Measurements from ENCODE around the gene BABAM2. TPM values are rescaled to one million over a fixed set of nuclear protein-coding genes. Genes with fewer than 3 reads are reported as not detected.

Gene BABAM2
- total RNA-seq, 1 donor from 2014 or later, result 28.5 TPM

- Histone ChIP-seq H2AFZ (ENCODE audit: low read depth, low read length) (no peak overlapping the region), H3K4me2 (ENCODE audit: low read length) (no peak overlapping the region), H3K79me2 (ENCODE audit: insufficient read depth, low read length) (no peaks in the 10 kb centered on the region), H3K27me3 (ENCODE audit: insufficient read depth, low read length) (peaks cover 3% of the 10 kb centered on the region), H3K4me1 (ENCODE audit: insufficient read depth, low read length) (peaks cover 9% of the 10 kb centered on the region), H3K9ac (ENCODE audit: low read length) (no peak overlapping the region), H4K20me1 (ENCODE audit: insufficient read depth, low read length) (no peaks in the 10 kb centered on the region), H3K27ac (ENCODE audit: low read depth, low read length) (no peak overlapping the region), H3K9me3 (ENCODE audit: insufficient read depth, low read depth, low read length) (no peaks in the 10 kb centered on the region), H3K4me3 (ENCODE audit: insufficient read depth, low read depth, low read length) (no peak overlapping the region), H3K36me3 (ENCODE audit: insufficient read depth, low read length) (no peaks in the 10 kb centered on the region)
- H3K4me3 Mint-ChIP-seq (ENCODE audit: unreplicated experiment), result no peak overlapping the region
- H3K9me3 Mint-ChIP-seq (ENCODE audit: unreplicated experiment), result no peaks in the 10 kb centered on the region
- H3K36me3 Mint-ChIP-seq (ENCODE audit: low read depth, unreplicated experiment), result no peaks in the 10 kb centered on the region
- DNase-seq (ENCODE audit: low read depth) (no peak), FAIRE-seq (no peak)
- TF ChIP-seq CTCF (IDR thresholded peaks at IDR 0.05; ENCODE audit: insufficient read depth, low read depth, low read length) (no peak), EZH2 (IDR thresholded peaks at IDR 0.05; ENCODE audit: insufficient read depth, low read length) (no peak)
- H3K4me1 Mint-ChIP-seq (ENCODE audit: low read depth, unreplicated experiment), result peaks cover 16% of the 10 kb centered on the region
- peaks cover 22% of the 10 kb centered on the region for H3K27me3 Mint-ChIP-seq (ENCODE audit: low read depth, unreplicated experiment)
- peak overlapping the region; percentile 34 for H3K27ac Mint-ChIP-seq (ENCODE audit: unreplicated experiment)
Measured at GRCh38 chr2:28367667-28368356, 477.3 kb downstream of the BABAM2 start.

GRCh38 chr2:28368357-28368798, 477.8 kb downstream of the BABAM2 start:
- Histone ChIP-seq H3K36me3 (ENCODE audit: insufficient read depth, low read length) (no peaks in the 10 kb centered on the region), H2AFZ (ENCODE audit: low read depth, low read length) (no peak overlapping the region), H3K4me3 (ENCODE audit: insufficient read depth, low read depth, low read length) (no peak overlapping the region), H3K79me2 (ENCODE audit: insufficient read depth, low read length) (no peaks in the 10 kb centered on the region), H3K9me3 (ENCODE audit: insufficient read depth, low read depth, low read length) (no peaks in the 10 kb centered on the region), H4K20me1 (ENCODE audit: insufficient read depth, low read length) (no peaks in the 10 kb centered on the region), H3K4me2 (ENCODE audit: low read length) (no peak overlapping the region), H3K9ac (ENCODE audit: low read length) (no peak overlapping the region), H3K27me3 (ENCODE audit: insufficient read depth, low read length) (peaks cover 3% of the 10 kb centered on the region), H3K27ac (ENCODE audit: low read depth, low read length) (no peak overlapping the region), H3K4me1 (ENCODE audit: insufficient read depth, low read length) (peaks cover 9% of the 10 kb centered on the region)
- Mint-ChIP-seq H3K9me3 (ENCODE audit: unreplicated experiment) (no peaks in the 10 kb centered on the region), H3K36me3 (ENCODE audit: low read depth, unreplicated experiment) (no peaks in the 10 kb centered on the region), H3K4me3 (ENCODE audit: unreplicated experiment) (no peak overlapping the region), H3K27ac (ENCODE audit: unreplicated experiment) (no peak overlapping the region), H3K27me3 (ENCODE audit: low read depth, unreplicated experiment) (peaks cover 27% of the 10 kb centered on the region), H3K4me1 (ENCODE audit: low read depth, unreplicated experiment) (peaks cover 16% of the 10 kb centered on the region)
- TF ChIP-seq EZH2 (IDR thresholded peaks at IDR 0.05; ENCODE audit: insufficient read depth, low read length) (no peak), CTCF (IDR thresholded peaks at IDR 0.05; ENCODE audit: insufficient read depth, low read depth, low read length) (no peak)
- FAIRE-seq (no peak), DNase-seq (ENCODE audit: low read depth) (no peak)

GRCh38 chr2:28369358-28369757, 478.8 kb downstream of the BABAM2 start:
- no peaks in the 10 kb centered on the region for H4K20me1 ChIP-seq (ENCODE audit: insufficient read depth, low read length)
- H3K4me3 ChIP-seq (ENCODE audit: insufficient read depth, low read depth, low read length), result no peak overlapping the region
- H3K27ac ChIP-seq (ENCODE audit: low read depth, low read length), result no peak overlapping the region
- FAIRE-seq (no peak), DNase-seq (ENCODE audit: low read depth) (no peak)
- TF ChIP-seq CTCF (IDR thresholded peaks at IDR 0.05; ENCODE audit: insufficient read depth, low read depth, low read length) (no peak), EZH2 (IDR thresholded peaks at IDR 0.05; ENCODE audit: insufficient read depth, low read length) (no peak)
- Mint-ChIP-seq H3K36me3 (ENCODE audit: low read depth, unreplicated experiment) (no peaks in the 10 kb centered on the region), H3K4me1 (ENCODE audit: low read depth, unreplicated experiment) (peaks cover 12% of the 10 kb centered on the region), H3K27ac (ENCODE audit: unreplicated experiment) (no peak overlapping the region), H3K4me3 (ENCODE audit: unreplicated experiment) (no peak overlapping the region), H3K9me3 (ENCODE audit: unreplicated experiment) (no peaks in the 10 kb centered on the region), H3K27me3 (ENCODE audit: low read depth, unreplicated experiment) (peaks cover 35% of the 10 kb centered on the region)
- no peak overlapping the region for H2AFZ ChIP-seq (ENCODE audit: low read depth, low read length)
- H3K27me3 ChIP-seq (ENCODE audit: insufficient read depth, low read length), result peaks cover 3% of the 10 kb centered on the region
- H3K4me2 ChIP-seq (ENCODE audit: low read length), result no peak overlapping the region
- no peaks in the 10 kb centered on the region for H3K36me3 ChIP-seq (ENCODE audit: insufficient read depth, low read length)
- no peaks in the 10 kb centered on the region for H3K9me3 ChIP-seq (ENCODE audit: insufficient read depth, low read depth, low read length)
- no peak overlapping the region for H3K9ac ChIP-seq (ENCODE audit: low read length)
- H3K79me2 ChIP-seq (ENCODE audit: insufficient read depth, low read length), result no peaks in the 10 kb centered on the region
- H3K4me1 ChIP-seq (ENCODE audit: insufficient read depth, low read length), result peaks cover 9% of the 10 kb centered on the region
